Stimulated activated CD8-positive, alpha-beta memory T cell treated with anti-CD3 and anti-CD28 coated beads, Interleukin-4, amount 100 ng/mL, for 4 hours (primary cell): Measurements from ENCODE around the gene FCGR3A.

Source experiments
- DNase-seq, 2 donors: peaks; one replicate each; pipeline ENCODE4 v3.0.0-alpha.2; 2020; ENCODE audit warnings: low read depth in 2 of 2, low spot score in 1 of 2

FCGR3A gene

DNA sequence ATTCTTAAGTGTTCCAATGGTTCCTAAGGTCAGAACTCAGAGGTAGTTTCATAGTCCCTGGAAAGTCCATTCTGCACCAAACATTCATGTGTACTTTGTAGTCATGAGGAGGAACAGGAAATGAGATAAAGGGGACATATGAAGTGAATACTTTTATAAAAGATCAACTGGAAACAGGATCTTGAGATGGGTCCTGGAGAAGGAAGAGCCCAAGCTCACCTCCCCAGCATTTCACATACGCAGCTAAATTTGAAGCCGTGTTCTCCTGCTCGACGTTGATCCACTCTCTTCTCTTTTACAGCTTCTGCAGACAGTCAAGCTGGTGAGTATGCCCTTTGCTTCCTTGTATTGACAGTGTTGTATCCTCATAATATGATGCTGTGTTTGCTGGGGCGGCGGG lies 43.9 kb downstream of the FCGR3A start:
- no peak for DNase-seq

DNA sequence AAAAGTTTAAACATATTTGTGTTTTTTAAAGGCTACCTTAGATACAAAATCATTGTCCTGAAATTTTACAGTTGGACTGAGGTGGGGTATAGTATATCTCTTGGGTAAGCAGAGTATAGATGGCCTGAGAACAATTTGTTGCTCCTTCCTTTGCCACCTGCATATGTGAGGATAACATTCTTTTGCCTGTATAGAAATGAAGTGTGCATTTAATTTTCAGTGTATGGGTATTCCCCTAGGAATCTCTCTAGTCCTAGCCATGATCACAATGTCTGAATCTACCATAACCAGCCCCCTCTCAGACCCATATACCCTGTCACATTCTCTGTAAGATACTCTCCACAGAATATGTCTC lies 46.2 kb downstream of the FCGR3A start:
- DNase-seq, result no peak

DNA sequence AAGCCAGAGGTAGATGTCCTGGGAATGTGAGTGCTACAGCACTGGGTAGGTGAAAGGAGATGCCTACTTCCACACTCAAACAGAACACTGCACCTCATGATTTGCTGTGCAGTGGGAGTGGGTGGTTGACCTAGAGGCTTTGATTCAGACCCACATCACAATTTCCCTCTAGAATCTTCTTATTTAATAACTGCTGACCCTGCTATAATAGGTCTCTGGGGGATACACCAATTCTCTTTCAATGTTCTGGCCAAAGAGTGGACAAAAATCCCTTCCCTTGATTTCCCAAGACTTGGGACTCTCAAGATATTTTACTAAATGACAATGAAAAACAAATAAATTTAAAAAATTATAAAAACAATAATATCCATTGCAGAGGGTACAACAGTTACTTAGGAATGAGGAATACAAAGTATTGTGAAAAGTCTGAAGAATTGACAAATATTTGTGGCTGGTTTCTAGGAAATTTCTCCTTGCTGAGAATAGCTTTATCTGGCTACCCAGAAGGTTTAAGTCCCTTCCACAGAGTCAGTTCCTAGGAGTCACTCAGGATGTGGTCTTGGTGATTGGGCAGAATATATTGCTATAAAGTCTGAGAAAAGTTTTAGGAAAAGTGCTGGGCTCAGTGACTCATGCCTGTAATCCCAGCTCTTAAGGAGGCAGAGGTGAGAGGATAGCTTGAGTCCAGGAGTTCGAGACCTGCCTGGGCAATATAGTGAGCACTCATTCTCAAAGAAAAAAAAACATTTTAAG lies 46.8 kb downstream of the FCGR3A start:
- no peak for DNase-seq

DNA sequence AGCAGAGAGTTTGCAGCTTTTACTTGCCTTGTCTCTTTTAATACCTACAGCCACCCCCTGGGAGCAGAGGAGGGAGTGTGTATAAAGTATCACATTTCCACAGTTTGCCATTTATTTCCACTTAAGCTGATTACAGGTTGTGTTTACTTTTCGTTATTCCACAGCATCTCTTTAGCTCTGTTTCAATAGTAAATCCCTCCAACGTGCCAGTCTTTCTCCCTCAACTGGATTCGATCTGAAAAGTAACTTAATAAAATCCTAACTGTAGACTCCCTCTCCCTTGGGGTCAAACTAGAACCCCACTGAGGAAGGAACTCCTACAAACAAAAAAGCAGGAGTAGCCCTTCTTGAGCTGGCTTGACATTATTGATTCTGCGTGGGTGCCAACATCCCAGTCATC lies 47.4 kb downstream of the FCGR3A start:
- DNase-seq, result no peak

DNA sequence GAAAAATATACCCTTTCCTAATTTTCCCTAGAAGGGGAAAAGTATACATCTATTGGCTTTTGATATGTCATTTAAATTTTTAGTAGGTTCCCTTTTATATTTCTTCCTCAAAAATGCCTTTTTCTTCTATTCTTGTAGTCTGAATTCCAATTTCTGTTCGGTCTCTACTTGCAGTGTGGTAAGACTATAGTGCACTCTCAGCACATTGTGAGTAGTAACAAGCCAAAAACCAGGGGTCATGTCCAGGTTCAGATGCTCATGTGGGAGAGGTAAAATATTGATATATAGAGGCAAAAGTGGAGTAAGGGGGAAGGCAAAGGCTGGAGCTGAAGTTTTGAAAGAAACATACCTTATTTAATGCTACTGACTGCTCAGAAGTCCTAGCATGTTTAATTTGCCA lies 48.4 kb downstream of the FCGR3A start:
- no peak for DNase-seq

DNA sequence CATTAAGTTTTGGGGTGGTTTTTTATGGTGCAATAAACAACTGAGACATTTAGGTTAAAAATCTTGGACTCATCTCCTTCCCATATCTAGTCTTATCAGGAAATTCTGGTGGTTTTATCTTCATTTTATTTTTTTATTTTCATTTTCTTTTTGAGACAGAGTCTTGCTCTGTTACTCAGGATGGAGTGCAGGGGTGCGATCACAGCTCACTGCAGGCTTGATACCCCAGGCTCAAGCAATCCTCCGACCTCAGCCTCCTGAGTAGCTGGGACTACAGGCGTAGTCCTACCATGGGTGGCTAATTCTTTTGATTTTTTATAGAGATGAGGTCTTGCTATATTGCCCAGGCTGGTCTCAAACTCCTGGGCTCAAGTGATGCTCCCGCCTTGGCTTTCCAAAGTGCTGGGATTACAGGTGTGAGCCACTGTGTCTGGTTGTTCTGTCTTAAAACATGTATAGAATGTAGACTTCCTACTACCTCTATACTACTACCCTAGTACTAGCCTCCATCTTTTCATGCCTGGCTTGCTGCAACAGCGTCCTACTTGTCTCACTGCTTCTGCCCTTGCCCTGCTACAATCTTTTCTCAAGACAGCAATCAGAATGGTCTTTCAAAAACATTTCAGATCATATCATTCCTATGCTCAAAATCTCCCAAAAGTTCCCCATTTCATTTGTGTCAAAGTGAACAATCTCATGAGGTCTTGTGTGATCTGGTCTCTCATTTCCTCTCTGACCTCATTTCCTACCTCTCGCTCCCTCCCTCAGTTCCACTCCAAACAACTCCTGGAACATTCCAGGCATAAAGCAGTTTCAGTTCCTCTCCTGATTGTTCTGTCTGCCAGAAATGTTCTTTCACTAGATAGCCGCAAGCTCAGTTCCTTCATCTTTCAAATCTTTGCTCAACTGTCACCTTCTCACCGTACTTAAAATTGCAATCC lies 50.2 kb downstream of the FCGR3A start:
- no peak for DNase-seq

DNA sequence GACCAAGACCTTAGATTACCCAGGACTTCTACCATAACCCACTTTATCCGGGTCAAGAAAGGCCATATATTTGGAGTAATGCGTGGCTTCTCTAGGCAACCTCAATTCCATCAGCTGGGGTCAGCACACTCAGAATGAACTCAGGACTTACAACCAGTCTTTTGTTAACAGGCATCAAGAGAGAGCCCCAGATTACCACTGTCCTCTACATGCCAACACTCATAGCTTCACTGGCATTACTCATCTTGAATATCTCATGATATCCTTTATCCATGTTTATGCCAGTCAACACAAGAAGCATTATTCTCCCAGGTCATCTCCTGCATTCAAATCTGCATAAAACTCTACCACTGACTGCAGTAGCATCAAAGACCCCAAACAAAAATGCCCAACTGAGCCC lies 51.0 kb downstream of the FCGR3A start:
- no peak for DNase-seq

DNA sequence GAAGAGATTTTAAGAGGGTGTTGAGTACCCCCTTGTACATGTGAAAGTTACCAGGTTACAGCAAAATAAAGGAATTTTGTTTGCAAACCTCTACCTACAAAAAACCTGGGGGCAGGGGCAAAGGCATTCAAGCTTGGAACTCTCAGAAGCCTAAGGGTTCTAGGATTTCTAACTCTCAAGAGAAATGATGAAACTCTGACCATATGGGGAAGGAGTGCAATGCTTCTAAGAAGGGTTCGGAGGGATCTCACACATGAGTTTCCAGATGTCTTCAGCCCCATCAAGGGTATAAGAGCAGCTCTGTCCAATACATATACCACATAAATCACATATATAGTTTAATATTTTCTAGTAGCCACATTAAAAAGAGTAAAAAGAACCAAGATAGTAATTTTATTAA lies 51.7 kb downstream of the FCGR3A start:
- no peak for DNase-seq

DNA sequence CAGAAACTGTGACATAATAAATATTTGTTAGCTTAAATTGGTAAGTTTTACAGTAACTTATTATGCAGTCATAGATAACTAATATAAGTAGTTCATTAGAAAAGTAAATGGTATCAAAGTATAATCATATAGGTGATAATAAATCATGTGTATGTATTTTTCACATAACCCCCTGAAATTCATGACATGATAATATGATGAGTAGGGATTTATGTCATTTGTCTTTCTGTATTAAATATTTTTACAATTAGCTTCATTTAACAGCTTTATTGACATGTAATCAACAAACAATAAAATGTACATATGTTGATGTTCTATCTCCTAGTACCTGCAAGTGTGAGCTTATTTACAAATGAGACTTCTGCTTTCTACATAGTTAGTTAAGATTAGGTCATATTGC lies 54.1 kb downstream of the FCGR3A start:
- DNase-seq, result no peak

DNA sequence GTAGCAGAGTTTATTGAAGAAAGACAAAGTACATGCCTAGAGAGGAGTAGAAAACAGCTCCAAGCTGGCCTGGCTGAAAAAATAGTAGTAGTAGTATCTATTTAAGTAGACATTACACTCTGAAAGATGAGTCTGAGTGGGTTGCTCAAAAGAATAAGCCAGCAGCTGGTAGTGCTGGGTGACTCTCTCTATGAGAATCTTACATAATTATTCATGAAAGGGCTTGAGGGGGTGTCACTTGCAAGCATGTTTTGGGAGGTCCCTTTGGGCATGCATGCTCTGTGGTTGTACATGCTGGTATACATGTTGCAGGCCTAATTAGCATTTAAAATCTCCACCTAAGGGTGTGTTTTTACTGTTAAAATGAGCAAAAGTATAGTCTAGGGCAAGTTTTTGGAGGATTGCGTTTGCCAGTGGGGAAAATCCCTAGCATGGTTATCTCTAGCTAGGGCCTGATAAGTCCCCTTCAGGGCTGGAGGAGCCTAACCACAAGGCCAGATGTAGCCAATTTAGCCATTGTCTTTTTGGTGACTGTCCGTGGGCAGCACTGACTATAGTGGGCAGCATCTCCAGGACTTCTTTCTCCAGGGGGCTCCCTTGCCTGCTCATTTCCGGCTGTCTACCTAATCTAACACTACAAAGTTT lies 55.4 kb downstream of the FCGR3A start:
- no peak for DNase-seq

DNA sequence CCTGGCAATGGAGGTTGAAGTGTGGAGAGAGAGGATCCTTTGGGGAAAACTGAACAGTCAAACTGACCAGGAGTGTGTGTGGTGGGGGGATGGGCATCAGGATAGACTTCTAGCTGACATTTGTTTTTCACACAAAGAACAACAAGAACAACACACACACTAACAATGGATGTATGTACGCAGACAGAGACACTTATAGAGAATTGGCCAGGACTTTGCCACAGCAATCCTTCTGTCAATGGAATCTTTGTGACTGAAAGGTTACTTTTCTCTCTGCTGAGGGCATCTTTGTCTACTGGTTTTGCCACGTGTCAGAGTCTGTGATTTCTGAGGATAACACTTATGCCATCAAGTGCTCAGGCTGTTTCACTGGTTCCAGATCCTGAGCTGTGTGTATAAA lies 56.8 kb downstream of the FCGR3A start:
- DNase-seq, result no peak
